WTC11 (cell line): ENCODE measurements around the gene KCNQ2. TPM values are rescaled to one million over a fixed set of nuclear protein-coding genes. Genes with fewer than 3 reads are reported as not detected.

Source experiments
- ATAC-seq: fragments of 200-7000 bp; cut with Tn5 transposase; 2 replicates; pipeline ENCODE4 v1.10.0; 2021; ENCODE audit warnings: mild to moderate bottlenecking, moderate library complexity
- CTCF ChIA-PET: fragments of 300-600 bp; sonication (Branson Sonifier 250); formaldehyde crosslinking; loops from one replicate; lab custom pipeline; 2021; ENCODE audit warnings: antibody characterized with exemption; lab: Charles Lee
- POLR2A ChIA-PET: fragments of 350-600 bp; sonication (Branson Sonifier 250); formaldehyde crosslinking; loops from one replicate; lab custom pipeline; 2021; ENCODE audit warnings: antibody characterized with exemption; lab: Charles Lee
- DNase-seq: peaks from one replicate; pipeline ENCODE4 v3.0.0; 2021; ENCODE audit warnings: low spot score
- H3K27ac Mint-ChIP-seq: 2 replicates; pipeline ENCODE4 v1.8.0; 2021; ENCODE audit warnings: mixed read lengths
- H3K27me3 Mint-ChIP-seq: 2 replicates; pipeline ENCODE4 v1.8.0; 2021; ENCODE audit warnings: low read depth, mild to moderate bottlenecking, moderate library complexity, mixed read lengths
- H3K36me3 Mint-ChIP-seq: 2 replicates; pipeline ENCODE4 v1.8.0; 2021; ENCODE audit warnings: mixed read lengths
- H3K4me1 Mint-ChIP-seq: 2 replicates; pipeline ENCODE4 v1.8.0; 2022; ENCODE audit warnings: mixed read lengths
- H3K4me3 Mint-ChIP-seq: 2 replicates; pipeline ENCODE4 v1.8.0; 2021; ENCODE audit warnings: mild to moderate bottlenecking, moderate library complexity, mixed read lengths
- H3K9me3 Mint-ChIP-seq: 2 replicates; pipeline ENCODE4 v1.8.0; 2021; ENCODE audit warnings: mixed read lengths
- ATF2 ChIP-seq: sonication (generic); formaldehyde crosslinking; IDR thresholded peaks from 2 replicates; pipeline ENCODE4 v1.8.1; 2022; ENCODE audit warnings: low read depth, missing genetic modification reagents, borderline replicate concordance
- CDX4 ChIP-seq: fragments of 250-450 bp; sonication (Bioruptor Pico); IDR thresholded peaks from 2 replicates; pipeline ENCODE4 v1.9.0; 2021; ENCODE audit warnings: moderate library complexity, mild to moderate bottlenecking, inconsistent platforms, borderline replicate concordance
- EMX1 ChIP-seq: fragments of 250-450 bp; sonication (Bioruptor Pico); IDR thresholded peaks from 2 replicates; pipeline ENCODE4 v1.8.0; 2021; ENCODE audit warnings: mild to moderate bottlenecking
- FOXJ3 ChIP-seq: sonication (generic); formaldehyde crosslinking; IDR thresholded peaks from 2 replicates; pipeline ENCODE4 v1.9.0; 2021; ENCODE audit warnings: missing genetic modification reagents, mild to moderate bottlenecking, borderline replicate concordance
- FOXP1 ChIP-seq: sonication (generic); formaldehyde crosslinking; IDR thresholded peaks from 2 replicates; pipeline ENCODE4 v1.8.0; 2022; ENCODE audit warnings: missing genetic modification reagents, mild to moderate bottlenecking, moderate library complexity, borderline replicate concordance
- HMGA2 ChIP-seq: fragments of 250-450 bp; sonication (Bioruptor Pico); IDR thresholded peaks from 2 replicates; pipeline ENCODE4 v1.4.0; 2021; ENCODE audit warnings: mild to moderate bottlenecking, moderate library complexity
- IRF1 ChIP-seq: sonication (generic); formaldehyde crosslinking; IDR thresholded peaks from 2 replicates; pipeline ENCODE4 v1.8.0; 2023; ENCODE audit warnings: missing genetic modification reagents
- IRF2 ChIP-seq: sonication (generic); formaldehyde crosslinking; IDR thresholded peaks from 2 replicates; pipeline ENCODE4 v1.8.0; 2022; ENCODE audit warnings: low read depth, missing genetic modification reagents, borderline replicate concordance
- MXD4 ChIP-seq: fragments of 250-450 bp; sonication (Bioruptor Pico); IDR thresholded peaks from 2 replicates; pipeline ENCODE4 v1.8.0; 2021; ENCODE audit warnings: mild to moderate bottlenecking, moderate library complexity, borderline replicate concordance
- NFATC4 ChIP-seq: fragments of 250-450 bp; sonication (Bioruptor Pico); IDR thresholded peaks from 2 replicates; pipeline ENCODE4 v1.9.0; 2021; ENCODE audit warnings: mild to moderate bottlenecking
- NFE2L1 ChIP-seq: sonication (generic); formaldehyde crosslinking; IDR thresholded peaks from 2 replicates; pipeline ENCODE4 v1.8.1; 2023; ENCODE audit warnings: missing genetic modification reagents
- NR1H2 ChIP-seq: sonication (generic); formaldehyde crosslinking; IDR thresholded peaks from 2 replicates; pipeline ENCODE4 v1.9.0; 2021; ENCODE audit warnings: mild to moderate bottlenecking, moderate library complexity, missing genetic modification reagents
- PRRX2 ChIP-seq: fragments of 250-450 bp; sonication (Bioruptor Pico); IDR thresholded peaks from 2 replicates; pipeline ENCODE4 v1.8.0; 2021; ENCODE audit warnings: mild to moderate bottlenecking
- RELA ChIP-seq: sonication (generic); formaldehyde crosslinking; IDR thresholded peaks from 2 replicates; pipeline ENCODE4 v1.8.1; 2022; ENCODE audit warnings: missing genetic modification reagents, mild to moderate bottlenecking, borderline replicate concordance
- RORB ChIP-seq: fragments of 250-450 bp; sonication (Bioruptor Pico); IDR thresholded peaks from 2 replicates; pipeline ENCODE4 v1.9.0; 2021; ENCODE audit warnings: mild to moderate bottlenecking
- ZNF396 ChIP-seq: fragments of 250-450 bp; sonication (Bioruptor Pico); IDR thresholded peaks from 2 replicates; pipeline ENCODE4 v1.8.0; 2021; ENCODE audit warnings: mild to moderate bottlenecking, moderate library complexity, borderline replicate concordance
- ZNF423 ChIP-seq: fragments of 250-450 bp; sonication (Bioruptor Pico); IDR thresholded peaks from 2 replicates; pipeline ENCODE4 v2.1.2; 2022; ENCODE audit warnings: mild to moderate bottlenecking, moderate library complexity
- total RNA-seq: library from RNA; stranded (reverse); gene quantifications from 3 replicates; pipeline ENCODE4 v1.2.3, GENCODE V29; 2021
- TF ChIP-seq, protein P1 (sequence below): sonication (generic); formaldehyde crosslinking; IDR thresholded peaks from 2 replicates; pipeline ENCODE4 v1.8.1; 2022; ENCODE audit warnings: missing genetic modification reagents, borderline replicate concordance
- TF ChIP-seq, protein P2 (sequence below): sonication (generic); formaldehyde crosslinking; IDR thresholded peaks from 2 replicates; pipeline ENCODE4 v1.8.0; 2022; ENCODE audit warnings: mild to moderate bottlenecking, missing genetic modification reagents
- TF ChIP-seq, protein P3 (sequence below): sonication (generic); formaldehyde crosslinking; IDR thresholded peaks from 2 replicates; pipeline ENCODE4 v1.8.0; 2022; ENCODE audit warnings: mild to moderate bottlenecking, missing genetic modification reagents

The KCNQ2 gene
- total RNA-seq, 1 experiment from 2014 or later, result 99.8 TPM

- DNase-seq (no peak), ATAC-seq (no peak)
- ChIA-PET POLR2A (no interaction called here), CTCF (interaction anchor here (0.9 to 1.2 kb wide), 2 partner anchors 40 to 112 kb away, joined by 3 to 4 read pairs; no protein-coding TSS in a partner anchor)
- Mint-ChIP-seq H3K4me3 (no peak overlapping the region), H3K27ac (no peak overlapping the region), H3K27me3 (no peaks in the 10 kb centered on the region), H3K36me3 (peaks cover 11% of the 10 kb centered on the region), H3K4me1 (peaks cover 7% of the 10 kb centered on the region), H3K9me3 (peaks cover 5% of the 10 kb centered on the region)
- TF ChIP-seq IRF1, result no peak
- no peak for TF ChIP-seq NR1H2
- TF ChIP-seq RELA (CRISPR knock-in tag), result no peak
- TF ChIP-seq NFE2L1, result no peak
- no peak for TF ChIP-seq HMGA2 (CRISPR knock-in tag)
- TF ChIP-seq, protein P1, sequence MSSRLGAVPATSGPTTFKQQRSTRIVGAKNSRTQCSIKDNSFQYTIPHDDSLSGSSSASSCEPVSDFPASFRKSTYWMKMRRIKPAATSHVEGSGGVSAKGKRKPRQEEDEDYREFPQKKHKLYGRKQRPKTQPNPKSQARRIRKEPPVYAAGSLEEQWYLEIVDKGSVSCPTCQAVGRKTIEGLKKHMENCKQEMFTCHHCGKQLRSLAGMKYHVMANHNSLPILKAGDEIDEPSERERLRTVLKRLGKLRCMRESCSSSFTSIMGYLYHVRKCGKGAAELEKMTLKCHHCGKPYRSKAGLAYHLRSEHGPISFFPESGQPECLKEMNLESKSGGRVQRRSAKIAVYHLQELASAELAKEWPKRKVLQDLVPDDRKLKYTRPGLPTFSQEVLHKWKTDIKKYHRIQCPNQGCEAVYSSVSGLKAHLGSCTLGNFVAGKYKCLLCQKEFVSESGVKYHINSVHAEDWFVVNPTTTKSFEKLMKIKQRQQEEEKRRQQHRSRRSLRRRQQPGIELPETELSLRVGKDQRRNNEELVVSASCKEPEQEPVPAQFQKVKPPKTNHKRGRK (CRISPR knock-in tag), result no peak
- TF ChIP-seq CDX4 (CRISPR knock-in tag), result no peak
- no peak for TF ChIP-seq RORB (CRISPR knock-in tag)
- TF ChIP-seq MXD4 (CRISPR knock-in tag), result no peak
- no peak for TF ChIP-seq EMX1 (CRISPR knock-in tag)
- TF ChIP-seq ZNF396 (CRISPR knock-in tag), result no peak
- TF ChIP-seq PRRX2 (CRISPR knock-in tag), result no peak
- TF ChIP-seq, protein P2, sequence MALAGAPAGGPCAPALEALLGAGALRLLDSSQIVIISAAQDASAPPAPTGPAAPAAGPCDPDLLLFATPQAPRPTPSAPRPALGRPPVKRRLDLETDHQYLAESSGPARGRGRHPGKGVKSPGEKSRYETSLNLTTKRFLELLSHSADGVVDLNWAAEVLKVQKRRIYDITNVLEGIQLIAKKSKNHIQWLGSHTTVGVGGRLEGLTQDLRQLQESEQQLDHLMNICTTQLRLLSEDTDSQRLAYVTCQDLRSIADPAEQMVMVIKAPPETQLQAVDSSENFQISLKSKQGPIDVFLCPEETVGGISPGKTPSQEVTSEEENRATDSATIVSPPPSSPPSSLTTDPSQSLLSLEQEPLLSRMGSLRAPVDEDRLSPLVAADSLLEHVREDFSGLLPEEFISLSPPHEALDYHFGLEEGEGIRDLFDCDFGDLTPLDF, result no peak
- no peak for TF ChIP-seq ZNF423 (CRISPR knock-in tag)
- TF ChIP-seq NFATC4 (CRISPR knock-in tag), result no peak
- TF ChIP-seq FOXP1 (CRISPR knock-in tag), result no peak
- no peak for TF ChIP-seq ATF2
- TF ChIP-seq, protein P3, sequence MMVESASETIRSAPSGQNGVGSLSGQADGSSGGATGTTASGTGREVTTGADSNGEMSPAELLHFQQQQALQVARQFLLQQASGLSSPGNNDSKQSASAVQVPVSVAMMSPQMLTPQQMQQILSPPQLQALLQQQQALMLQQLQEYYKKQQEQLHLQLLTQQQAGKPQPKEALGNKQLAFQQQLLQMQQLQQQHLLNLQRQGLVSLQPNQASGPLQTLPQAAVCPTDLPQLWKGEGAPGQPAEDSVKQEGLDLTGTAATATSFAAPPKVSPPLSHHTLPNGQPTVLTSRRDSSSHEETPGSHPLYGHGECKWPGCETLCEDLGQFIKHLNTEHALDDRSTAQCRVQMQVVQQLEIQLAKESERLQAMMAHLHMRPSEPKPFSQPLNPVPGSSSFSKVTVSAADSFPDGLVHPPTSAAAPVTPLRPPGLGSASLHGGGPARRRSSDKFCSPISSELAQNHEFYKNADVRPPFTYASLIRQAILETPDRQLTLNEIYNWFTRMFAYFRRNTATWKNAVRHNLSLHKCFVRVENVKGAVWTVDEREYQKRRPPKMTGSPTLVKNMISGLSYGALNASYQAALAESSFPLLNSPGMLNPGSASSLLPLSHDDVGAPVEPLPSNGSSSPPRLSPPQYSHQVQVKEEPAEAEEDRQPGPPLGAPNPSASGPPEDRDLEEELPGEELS (CRISPR knock-in tag), result no peak
- no peak for TF ChIP-seq IRF2 (CRISPR knock-in tag)
- no peak for TF ChIP-seq FOXJ3 (CRISPR knock-in tag)
These were observed 51.3 kb downstream of the KCNQ2 start for GRCh38 chr20:63421094-63421692.
